Activated CD4-positive, CD25-positive, alpha-beta regulatory T cell treated with anti-CD3 and anti-CD28 coated beads, Interleukin-2, amount 50 U/mL, for 16 hours (primary cell): ENCODE results near the gene MAN2B1.
A peak's percentile ranks its signal among the peaks of the same experiment; 100 is the strongest.
"Not testable (repeated sequence)": the region's sequence is repeated elsewhere in the genome, so short reads cannot be mapped to it uniquely, and the experiment has no call there.

Source experiments
- DNase-seq: peaks from one replicate; pipeline ENCODE4 v3.0.0-alpha.2; 2020; ENCODE audit warnings: low read depth, low spot score

Gene MAN2B1

GRCh38 chr19:12666265-12667048 lies at the start of gene MAN2B1, which contains the start of gene WDR83:
Gene MAN2B1, minus strand, starts transcription at chr19:12666742. Its CDS starts 41 bp downstream, at chr19:12666701.
Gene WDR83, plus strand, starts transcription at chr19:12666807. Its CDS starts 2,984 bp downstream, at chr19:12669791.
- peak; percentile 63 for DNase-seq

DNA sequence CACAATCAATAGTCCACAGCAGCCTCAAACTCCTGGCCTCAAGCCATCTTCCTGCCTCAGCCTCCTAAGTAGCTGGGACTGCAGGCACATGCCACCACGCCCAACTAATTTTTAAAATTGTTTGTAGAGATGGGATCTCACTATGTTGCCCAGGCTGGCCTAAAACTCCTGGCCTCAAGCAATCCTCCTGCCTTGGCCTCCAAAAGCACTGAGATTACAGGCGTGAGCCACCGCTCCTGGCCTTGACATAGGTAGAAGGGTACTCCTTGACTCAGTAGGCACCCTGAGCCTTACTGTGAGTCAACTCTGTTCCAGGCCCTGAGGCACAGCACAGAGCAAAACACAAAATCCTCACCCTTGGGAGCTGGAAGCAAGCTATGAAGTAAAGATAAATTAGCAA lies 49.4 kb upstream of the MAN2B1 start:
- no peak for DNase-seq

DNA sequence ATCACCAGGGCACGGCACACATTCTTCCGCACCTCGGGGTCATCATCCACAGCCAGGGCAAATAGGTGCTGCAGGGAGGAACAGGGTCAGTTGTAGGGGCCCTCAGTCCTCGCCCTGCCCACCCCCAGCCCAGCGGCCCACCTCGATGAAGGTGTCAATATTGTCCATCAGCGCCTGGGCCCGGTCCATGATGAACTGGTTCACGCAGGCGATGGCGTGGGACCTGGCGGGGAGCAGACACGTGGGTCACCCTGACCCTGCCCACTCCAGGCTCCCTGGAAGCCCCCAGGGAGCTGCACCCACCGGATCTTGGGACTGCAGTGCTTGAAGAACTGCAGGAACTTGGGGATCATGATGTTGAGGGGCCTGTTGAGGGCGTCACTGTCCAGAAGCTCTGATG lies 48.6 kb upstream of the MAN2B1 start:
- DNase-seq = no peak

DNA sequence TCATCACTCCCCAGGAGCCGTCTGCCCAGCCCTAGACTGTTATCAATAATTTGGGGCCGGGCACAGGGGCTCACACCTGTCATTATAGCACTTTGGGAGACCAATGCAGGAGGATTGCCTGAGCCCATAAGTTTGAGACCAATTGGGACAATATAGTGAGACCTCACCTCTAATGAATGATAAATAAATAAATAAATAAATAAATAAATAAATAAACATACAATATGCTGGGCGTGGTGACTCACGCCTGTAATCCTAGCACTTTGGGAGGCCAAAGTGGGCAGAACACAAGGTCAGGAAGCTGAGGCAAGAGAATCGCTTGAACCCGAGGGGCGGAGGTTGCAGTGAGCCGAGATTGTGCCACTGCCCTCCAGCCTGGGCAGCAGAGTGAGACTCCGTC lies 46.8 kb upstream of the MAN2B1 start:
- DNase-seq = not testable (repeated sequence)

GRCh38 chr19:12712077-12712476 lies 45.5 kb upstream of the MAN2B1 start:
- DNase-seq = not testable (repeated sequence)

DNA sequence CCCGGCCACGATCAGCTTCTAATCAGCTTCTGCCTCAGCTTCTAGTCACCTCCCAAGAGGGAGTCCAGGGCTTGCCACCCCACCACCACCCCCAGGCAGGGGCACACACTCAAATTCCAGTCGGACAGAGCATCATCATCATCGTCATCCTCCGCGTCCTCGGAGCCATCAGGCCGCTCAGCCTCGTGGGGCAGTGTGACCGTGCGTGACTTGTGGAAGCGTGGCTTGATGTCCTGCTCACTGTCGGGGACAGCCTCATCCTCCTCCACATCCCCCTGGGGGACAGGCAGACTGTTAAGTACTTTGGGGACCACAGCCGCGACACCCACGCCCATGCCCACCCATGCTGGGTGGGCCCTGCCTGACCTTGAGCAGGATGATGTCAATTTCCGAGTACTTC lies 44.6 kb upstream of the MAN2B1 start:
- no peak for DNase-seq

GRCh38 chr19:12708641-12709040 lies 42.1 kb upstream of the MAN2B1 start:
- no peak for DNase-seq

- DNase-seq = no peak
Observed at GRCh38 chr19:12706332-12706718, 39.8 kb upstream of the MAN2B1 start.

GRCh38 chr19:12705654-12706331 lies 39.3 kb upstream of the MAN2B1 start:
- no peak for DNase-seq

DNA sequence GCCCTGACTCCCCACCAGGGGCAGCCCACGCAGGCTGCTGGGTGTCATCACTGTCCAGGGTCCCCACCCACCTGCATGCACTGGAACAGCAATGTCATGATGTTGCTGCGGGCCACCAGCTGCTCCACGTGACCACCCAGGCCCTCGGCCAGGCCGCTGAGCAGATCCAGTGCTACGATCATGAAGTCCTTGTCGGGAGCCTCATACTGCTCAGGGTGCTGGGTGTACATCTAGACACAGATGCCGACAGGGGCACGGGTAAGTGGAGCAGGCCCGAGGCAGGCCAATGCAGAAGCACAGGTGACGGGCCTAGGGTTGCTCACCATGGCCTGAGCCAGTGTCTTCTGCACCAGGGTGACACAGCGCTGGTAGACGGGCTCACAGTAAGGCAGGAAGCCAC lies 38.6 kb upstream of the MAN2B1 start:
- DNase-seq = no peak

GRCh38 chr19:12703046-12703445 lies 36.5 kb upstream of the MAN2B1 start:
- no peak for DNase-seq

GRCh38 chr19:12701596-12702282 lies 35.2 kb upstream of the MAN2B1 start:
- no peak for DNase-seq

- no peak for DNase-seq
Observed at GRCh38 chr19:12698138-12698537, 31.6 kb upstream of the MAN2B1 start.

- not testable (repeated sequence) for DNase-seq
Observed at GRCh38 chr19:12697425-12697824, 30.9 kb upstream of the MAN2B1 start.

DNA sequence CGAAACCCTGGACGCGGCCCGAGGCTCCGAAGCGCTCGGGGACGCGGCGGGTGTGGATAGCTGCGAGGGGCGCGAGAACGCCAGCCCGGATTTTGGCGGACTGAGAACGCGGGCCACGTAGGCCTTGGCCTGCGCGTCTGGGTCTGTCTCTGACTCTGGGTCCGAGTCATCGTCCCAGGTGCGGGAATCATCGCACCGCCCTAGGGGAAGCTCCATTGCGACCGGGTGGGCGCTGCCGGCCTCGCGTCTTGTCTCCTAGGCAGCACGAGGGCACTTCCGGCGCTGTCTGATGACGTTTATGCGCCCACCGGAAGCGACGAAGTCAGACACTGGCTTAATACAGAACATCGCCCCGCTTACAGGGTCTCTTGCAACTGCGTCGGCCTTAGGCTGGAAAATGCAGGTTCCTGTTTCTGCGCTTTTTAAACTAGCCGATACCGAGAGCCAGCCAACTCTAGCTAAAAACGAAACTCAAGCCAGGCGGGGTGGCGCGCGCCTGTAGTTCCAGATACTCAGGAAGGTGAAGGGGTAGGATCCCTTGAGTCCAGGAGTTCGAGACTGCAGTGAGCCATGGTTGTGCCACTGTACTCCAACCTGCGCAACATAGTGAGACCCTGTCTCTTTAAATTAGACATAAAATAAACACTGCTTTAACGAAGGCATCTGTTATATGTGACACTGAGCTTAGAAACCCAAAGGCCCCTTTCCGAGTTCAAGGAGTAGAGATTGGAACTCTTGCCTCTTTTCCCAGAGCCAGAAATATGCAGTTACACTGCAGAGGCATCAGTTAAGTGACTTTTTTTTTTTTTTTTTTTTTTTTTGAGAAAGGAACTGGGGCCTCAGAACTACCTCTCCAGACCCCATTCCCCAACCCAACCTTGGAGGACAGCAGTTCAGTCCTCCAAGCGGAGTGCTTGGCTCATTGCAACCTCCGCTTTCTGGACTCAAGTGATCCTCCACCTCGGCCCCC lies 30.1 kb upstream of the MAN2B1 start, which contains the start of gene FBXW9:
Gene FBXW9 (minus strand): TSS at position 266 of the 970 bp plus-strand sequence. CDS start 50 bp downstream, at position 216.
- peak; percentile 97 for DNase-seq

DNA sequence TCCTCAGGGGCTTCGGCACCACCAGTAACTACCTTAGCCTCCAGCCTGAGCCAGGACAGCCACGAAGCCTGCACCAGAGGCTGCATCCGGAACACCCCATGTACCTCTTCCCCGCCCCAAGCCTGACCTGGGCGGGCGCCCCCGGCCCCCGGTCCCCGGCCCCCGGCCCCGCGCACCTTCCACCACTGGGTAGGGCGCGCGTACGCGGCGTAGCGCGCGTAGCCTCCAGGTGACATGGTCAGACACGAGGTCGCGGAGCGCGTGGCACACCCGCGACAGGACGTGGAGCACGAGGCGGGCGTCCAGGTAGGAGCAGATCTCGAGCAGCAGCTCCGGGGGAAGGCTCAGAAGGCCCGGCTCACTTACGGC lies 29.4 kb upstream of the MAN2B1 start:
- DNase-seq = no peak

GRCh38 chr19:12695514-12695913 lies 29.0 kb upstream of the MAN2B1 start:
- no peak for DNase-seq

DNA sequence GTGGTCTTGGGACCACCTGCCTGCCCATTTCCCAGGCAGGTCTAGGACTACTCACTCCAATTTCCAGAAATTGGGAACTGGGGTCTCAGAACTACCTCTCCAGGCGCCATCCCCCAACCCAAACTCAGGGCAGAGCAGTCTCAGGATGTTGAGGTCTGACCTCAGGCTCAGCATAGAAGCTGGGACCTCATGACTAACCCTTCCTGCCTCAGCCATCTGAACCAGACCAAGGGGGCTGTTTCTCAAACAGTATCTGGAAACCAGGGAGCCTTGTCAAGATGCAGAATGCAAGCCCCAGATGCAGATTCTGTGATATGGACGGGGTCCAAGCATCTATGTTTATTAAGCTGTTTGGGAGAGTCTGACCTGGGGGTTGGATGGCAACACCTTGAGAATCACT lies 28.6 kb upstream of the MAN2B1 start:
- DNase-seq = no peak

- DNase-seq = no peak
Observed at GRCh38 chr19:12694641-12695040, 28.1 kb upstream of the MAN2B1 start.

- no peak for DNase-seq
Observed at GRCh38 chr19:12692960-12693359, 26.4 kb upstream of the MAN2B1 start.

GRCh38 chr19:12689581-12690216 lies 23.2 kb upstream of the MAN2B1 start:
- no peak for DNase-seq
